GM06990 (cell line): Measurements from ENCODE around the gene ITPR1.

Experiments
- DNase-seq: peaks from one replicate; pipeline ENCODE4 v3.0.0-alpha.2; 2011; ENCODE audit not compliant: insufficient read length; ENCODE audit errors: extremely low read depth
- H3K27me3 ChIP-seq: replicated peaks from 2 replicates; pipeline ENCODE4 v1.6.0; 2011; ENCODE audit warnings: low read length; ENCODE audit not compliant: control insufficient read depth, insufficient read depth
- H3K36me3 ChIP-seq: 2 replicates; pipeline ENCODE4 v1.5.1; 2011; ENCODE audit warnings: low read length; ENCODE audit not compliant: control insufficient read depth, insufficient read depth
- H3K4me3 ChIP-seq: replicated peaks from 2 replicates; pipeline ENCODE4 v1.5.1; 2011; ENCODE audit warnings: low read depth, mild to moderate bottlenecking, control low read depth, low read length
- CTCF ChIP-seq: IDR thresholded peaks from 2 replicates; pipeline ENCODE4 v1.5.1; 2011; ENCODE audit warnings: low read length, control low read depth, mild to moderate bottlenecking, inconsistent platforms; ENCODE audit not compliant: insufficient read depth, poor library complexity, severe bottlenecking

The ITPR1 gene

GRCh38 chr3:4822568-4822967, 329.4 kb downstream of the ITPR1 start:
- Histone ChIP-seq H3K4me3 (no peak overlapping the region), H3K36me3 (peaks cover 5% of the 10 kb centered on the region; the same call in 1 of the 2 replicates), H3K27me3 (no peaks in the 10 kb centered on the region)
- no peak for DNase-seq
- no peak for TF ChIP-seq CTCF

GRCh38 chr3:4823385-4823784, 330.2 kb downstream of the ITPR1 start:
- Histone ChIP-seq H3K36me3 (no peaks in the 10 kb centered on the region; the same call in 1 of the 2 replicates), H3K4me3 (no peak overlapping the region), H3K27me3 (no peaks in the 10 kb centered on the region)
- no peak for TF ChIP-seq CTCF
- no peak for DNase-seq

GRCh38 chr3:4823986-4824925, 331.1 kb downstream of the ITPR1 start:
- Histone ChIP-seq H3K36me3 (no peaks in the 10 kb centered on the region), H3K4me3 (no peak overlapping the region), H3K27me3 (no peaks in the 10 kb centered on the region)
- no peak for DNase-seq
- no peak for TF ChIP-seq CTCF

- no peak for DNase-seq
- H3K27me3 ChIP-seq, result no peaks in the 10 kb centered on the region
- no peaks in the 10 kb centered on the region for H3K36me3 ChIP-seq
- no peak for TF ChIP-seq CTCF
- no peak overlapping the region for H3K4me3 ChIP-seq
Observed at GRCh38 chr3:4824926-4825325, 331.8 kb downstream of the ITPR1 start.

- H3K27me3 ChIP-seq, result no peaks in the 10 kb centered on the region
- TF ChIP-seq CTCF, result no peak
- no peaks in the 10 kb centered on the region for H3K36me3 ChIP-seq
- no peak for DNase-seq
- H3K4me3 ChIP-seq, result no peak overlapping the region
Observed at GRCh38 chr3:4825436-4826236, 332.5 kb downstream of the ITPR1 start.
